UCSD-AML1 (cell line): ENCODE data around the gene DUSP22.
"Not testable (repeated sequence)": the region's sequence is repeated elsewhere in the genome, so short reads cannot be mapped to it uniquely, and the experiment has no call there.

Experiments
- DNase-seq: peaks from one replicate; lab custom pipeline; 2025; ENCODE audit not compliant: unreplicated experiment; lab: John Stamatoyannopoulos, UW

Gene DUSP22

GRCh38 chr6:362231-362923 is 70.1 kb downstream of the DUSP22 start:
- DNase-seq, result no peak

GRCh38 chr6:362924-363249 is 70.6 kb downstream of the DUSP22 start:
- DNase-seq, result no peak

DNA sequence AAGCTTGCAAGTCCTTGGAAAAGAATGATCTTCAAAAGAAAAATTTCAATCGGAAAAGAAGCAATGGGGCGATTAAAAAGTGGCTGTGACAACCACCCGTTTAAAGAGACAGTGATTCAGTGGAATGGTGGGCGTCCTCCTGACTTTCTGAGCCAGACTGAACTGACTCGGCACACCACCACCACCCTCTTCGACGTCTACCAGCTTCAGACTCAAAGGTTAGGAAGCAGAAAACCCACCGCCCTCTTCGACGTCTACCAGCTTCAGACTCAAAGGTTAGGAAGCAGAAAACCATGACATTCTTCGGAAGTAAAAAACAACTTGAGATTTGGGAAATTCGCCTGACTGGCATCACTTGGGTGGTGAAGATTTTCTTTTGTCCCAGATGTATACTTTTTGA is 71.0 kb downstream of the DUSP22 start:
- DNase-seq, result no peak

DNA sequence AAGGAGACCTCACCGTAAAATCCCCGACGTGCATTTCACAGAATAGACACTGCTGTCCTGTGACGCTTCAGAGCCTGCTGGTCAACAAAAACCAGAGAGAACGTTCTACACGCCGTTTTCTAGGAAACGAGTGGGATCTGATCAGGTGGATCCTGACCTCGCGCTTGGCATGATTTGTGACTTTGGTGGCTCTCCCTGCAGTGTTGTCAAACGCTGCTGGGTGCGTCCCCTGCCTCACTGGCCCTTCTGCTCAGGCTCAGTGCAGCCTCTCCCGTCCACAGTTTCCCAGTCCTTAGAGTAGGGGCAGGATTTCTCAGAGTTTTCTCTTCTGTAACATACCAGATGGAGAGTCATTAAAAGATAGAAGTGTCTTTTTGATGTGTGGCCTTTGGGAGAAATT is 71.6 kb downstream of the DUSP22 start:
- DNase-seq, result no peak

DNA sequence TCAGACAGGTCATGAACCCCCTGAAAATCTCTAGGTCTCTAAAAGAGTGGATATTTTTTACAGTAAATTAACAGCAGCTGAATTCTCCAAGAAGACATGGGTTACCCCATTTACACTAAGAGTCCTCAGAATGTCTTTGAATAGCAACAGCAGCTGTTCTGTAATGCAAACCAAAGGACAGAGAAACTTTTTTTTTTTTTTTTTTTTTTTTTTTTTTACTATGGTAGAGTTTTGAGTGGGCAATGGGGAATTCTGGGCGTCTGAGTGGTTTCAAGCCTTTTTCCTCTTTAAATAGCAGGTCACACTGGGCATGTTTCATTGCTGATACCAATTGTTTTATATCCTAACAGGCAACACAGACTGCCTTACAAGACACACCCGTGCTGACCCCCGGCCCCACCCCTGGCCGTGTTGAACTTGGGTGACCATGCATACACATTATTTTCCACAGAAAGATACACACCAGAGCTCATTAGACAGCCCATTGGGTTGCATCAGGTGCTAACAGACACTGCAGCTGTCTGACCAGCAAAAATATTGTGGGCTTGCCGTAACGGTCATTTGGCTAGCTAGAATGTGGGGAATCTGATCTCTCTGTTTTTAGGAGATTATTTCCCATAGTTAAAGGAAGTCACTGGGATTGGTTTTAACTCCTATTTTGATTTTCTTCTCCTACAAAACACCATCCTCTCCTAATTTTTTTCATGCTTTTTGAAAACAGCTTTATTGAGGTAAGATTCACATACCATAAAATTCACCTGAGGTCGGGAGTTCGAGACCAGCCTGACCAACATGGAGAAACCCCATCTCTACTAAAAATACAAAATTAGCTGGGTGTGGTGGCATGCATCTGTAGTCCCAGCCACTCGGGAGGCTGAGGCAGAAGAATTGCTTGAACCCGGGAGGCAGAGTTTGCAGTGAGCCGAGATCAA is 72.6 kb downstream of the DUSP22 start:
- no peak for DNase-seq

GRCh38 chr6:365835-366234 is 73.5 kb downstream of the DUSP22 start:
- no peak for DNase-seq

DNA sequence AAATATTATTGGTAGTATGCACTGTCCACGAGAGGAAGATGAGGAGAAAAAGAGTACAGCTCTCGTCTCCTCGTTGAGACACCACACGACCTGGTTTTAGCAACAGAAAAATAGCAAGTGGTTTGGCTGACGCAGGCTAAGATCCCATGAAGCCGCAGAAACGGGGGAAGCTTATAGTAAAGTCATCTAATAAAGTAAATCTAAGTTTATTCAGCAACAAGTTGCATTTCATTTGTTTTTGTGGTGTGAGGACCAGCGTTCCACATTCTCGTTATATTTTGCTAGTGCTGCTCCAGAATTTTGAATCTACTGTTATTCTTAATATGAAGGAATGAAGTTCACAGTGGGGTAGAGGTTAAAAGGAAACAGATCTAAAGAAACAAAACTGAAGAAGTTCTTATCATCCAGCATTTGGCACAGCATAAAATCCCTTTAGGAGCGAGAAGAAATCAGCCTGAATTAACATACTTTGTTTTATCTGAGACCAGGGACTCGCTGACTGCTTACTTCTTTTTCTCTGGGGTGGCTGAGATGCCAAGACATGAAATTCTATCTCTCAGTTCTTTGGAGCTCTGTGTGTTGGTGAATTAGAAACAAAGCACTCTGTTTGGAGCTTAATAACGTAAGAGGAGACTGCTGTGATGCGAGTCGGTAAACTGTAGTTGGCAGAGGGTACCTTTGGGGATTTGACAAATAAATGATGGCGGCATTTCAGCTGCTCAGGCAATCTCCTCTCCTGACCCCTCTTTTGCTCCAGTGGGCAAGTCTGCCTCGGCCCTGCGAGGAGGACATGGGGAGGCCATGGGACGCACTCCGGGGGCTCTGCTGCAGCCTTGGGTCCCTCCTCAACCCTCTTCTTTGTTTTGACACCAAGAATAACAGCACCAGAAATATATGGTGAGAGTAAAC is 74.4 kb downstream of the DUSP22 start:
- DNase-seq, result no peak

DNA sequence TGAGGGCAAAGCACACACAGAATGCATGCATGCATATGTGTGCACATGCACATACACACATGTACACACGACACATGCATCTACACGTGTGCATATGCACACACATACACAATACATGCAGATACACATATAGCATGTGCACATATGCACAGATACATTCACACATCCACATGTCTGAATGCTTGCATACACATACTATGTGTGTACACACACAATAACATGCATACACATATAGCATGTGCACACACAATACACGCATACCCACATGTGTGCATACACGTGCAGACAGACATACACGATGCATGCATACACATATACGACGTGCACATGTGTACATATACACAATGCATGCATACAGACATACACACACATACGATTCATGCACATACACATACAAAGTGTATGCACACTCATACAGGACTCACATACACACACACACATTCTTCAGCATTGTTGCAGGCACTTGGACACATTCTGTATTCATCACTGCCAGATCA is 75.1 kb downstream of the DUSP22 start:
- no peak for DNase-seq

- no peak for DNase-seq
These were observed 75.8 kb downstream of the DUSP22 start for GRCh38 chr6:367891-368630.

DNA sequence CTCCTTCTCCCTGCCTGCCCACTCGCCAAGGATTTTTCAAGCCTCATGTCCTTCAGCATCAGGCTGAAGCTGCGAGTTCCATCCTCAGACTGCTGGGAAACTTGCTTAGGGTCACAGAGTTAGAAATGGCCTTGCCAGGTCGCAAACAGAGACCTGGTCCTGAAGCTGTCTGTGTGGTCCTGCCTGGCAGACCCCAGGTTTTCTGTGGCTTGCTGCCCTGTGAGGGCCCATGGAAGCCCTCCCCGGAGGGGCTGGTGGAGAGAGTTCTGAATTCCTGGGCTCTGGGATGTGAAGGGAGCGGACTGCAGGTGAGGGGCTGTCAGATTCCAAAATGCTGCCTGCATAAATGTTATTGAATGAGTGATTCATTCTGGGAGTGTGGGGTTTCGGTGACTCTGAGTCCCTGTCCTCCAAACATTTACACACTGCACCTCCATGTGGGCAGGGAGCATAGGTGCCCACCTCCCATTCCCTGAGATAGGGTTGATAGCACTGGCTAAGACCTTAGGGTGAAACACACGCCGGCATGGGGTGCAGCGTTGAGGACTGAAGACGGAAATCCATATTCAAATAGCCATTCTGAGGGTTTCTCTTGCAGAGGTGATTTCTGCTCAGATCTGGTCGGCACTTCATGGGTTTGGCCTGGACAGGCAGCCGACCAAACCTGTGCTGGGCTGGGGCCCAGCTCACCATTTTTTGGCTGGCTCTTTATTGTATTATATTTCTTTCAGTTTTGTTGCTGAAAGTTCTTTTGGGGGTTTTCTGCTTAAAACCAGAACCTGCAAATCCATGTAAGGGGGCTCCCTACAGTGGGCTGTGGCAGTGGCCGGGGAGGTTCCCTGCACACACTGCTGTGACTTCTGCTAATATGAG is 77.5 kb downstream of the DUSP22 start:
- no peak for DNase-seq

DNA sequence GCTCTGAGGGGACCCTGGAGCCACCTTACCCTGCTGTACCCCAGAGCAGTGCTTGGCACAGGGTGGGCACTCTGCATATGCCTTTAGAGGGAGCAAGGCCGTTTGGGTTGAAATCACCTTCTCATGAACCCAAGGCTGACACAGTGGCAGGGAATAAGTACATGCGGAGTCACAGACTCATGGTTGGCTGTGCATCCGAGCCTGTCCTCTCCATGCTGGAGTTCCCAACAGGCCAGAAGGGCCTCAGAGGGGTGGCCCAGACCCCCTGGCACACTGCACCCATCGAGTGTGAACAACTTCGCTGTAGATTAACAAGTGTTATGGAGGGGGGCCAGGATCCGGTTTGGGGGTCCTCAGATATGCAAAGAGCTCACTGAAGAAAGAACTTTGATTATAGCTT is 78.3 kb downstream of the DUSP22 start:
- no peak for DNase-seq

- DNase-seq, result not testable (repeated sequence)
These were observed 79.6 kb downstream of the DUSP22 start for GRCh38 chr6:371851-372250.

- DNase-seq, result no peak
These were observed 80.1 kb downstream of the DUSP22 start for GRCh38 chr6:372336-372911.

DNA sequence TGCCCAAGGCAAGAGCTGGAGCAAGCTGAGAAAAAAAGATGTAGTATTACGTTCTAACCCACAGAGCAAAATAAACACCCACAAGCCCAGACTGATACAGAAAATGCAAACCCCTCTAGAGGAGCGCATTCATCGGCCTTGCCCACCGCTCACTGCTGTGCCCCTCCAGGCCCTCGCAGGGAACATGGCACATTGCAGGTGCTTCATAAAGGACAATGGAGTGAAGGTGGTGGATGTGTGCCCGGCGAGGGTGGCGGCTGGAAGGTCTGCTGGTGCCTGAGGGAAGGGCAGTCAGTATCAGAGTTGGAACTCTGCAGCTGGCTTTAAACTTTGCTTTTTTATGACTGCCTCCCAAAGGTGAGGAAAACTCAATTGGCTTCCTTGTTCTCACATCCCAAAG is 80.7 kb downstream of the DUSP22 start:
- no peak for DNase-seq

- no peak for DNase-seq
These were observed 81.8 kb downstream of the DUSP22 start for GRCh38 chr6:373773-374724.

DNA sequence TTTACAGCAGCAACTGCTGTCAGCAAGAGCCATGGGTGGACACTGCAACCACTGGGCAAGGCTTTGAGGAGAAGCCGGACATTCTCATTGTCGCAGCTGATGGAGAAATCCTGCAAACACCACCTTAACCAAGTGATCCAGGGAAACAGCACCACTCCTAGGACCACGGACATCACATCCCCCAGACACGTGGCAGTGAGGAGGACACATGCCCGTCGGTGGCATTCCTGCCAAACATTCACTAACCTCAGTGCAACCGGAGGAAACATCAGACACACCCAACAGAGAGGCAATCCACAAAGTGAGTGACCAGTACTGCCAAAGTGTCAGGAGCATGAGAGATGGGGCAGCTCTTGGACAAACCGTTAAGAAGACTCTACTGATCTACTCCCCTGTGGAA is 82.7 kb downstream of the DUSP22 start:
- no peak for DNase-seq

GRCh38 chr6:376827-377640 is 84.7 kb downstream of the DUSP22 start:
- DNase-seq, result no peak
